Gastroesophageal sphincter (tissue), 2 donors: ENCODE data around the gene KCNG4.

Experiments used
- EP300 ChIP-seq: sonication (generic); formaldehyde crosslinking; IDR thresholded peaks from one replicate; pipeline ENCODE4 v1.6.1; 2017; ENCODE audit warnings: antibody characterized with exemption, mild to moderate bottlenecking
- POLR2A ChIP-seq, 2 donors: fragments of 450-650 bp; IDR thresholded peaks; one replicate each; pipeline ENCODE4 v1.6.1; 2017; ENCODE audit warnings: antibody characterized with exemption in 2 of 2, mild to moderate bottlenecking in 2 of 2, moderate library complexity in 1 of 2
- POLR2AphosphoS5 ChIP-seq: sonication (generic); formaldehyde crosslinking; IDR thresholded peaks from one replicate; pipeline ENCODE4 v1.6.1; 2017; ENCODE audit warnings: antibody characterized with exemption

DNA sequence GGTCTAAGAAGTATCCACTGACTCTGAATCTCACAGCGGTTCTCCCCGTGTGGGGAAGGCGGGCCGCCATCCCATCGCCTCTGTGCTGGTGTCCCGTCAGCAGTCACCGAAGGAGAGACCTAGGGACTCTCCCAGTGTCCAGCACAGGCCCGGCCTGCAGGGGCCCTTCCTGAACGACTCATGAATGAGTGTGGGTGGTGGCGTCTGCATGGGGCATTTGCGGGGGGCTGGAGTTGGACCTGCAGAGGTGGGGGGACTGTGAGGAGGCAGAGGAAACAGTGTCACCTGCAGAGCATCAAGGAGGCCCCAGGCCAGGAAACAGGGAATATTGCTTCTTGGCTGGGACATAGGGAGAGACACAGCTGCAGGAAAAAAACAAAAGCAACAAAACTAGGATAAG is 10.3 kb downstream of the KCNG4 start:
- TF ChIP-seq POLR2AphosphoS5 (no peak), EP300 (no peak), POLR2A (IDR thresholded peaks at IDR 0.05) (no peak)
